Neural cell (in vitro differentiated cells): ENCODE data around the gene DMGDH. TPM values are rescaled to one million over a fixed set of nuclear protein-coding genes. Genes with fewer than 3 reads are reported as not detected.

ENCODE experiments used
- H2AFZ ChIP-seq: fragments of 200-600, 300-800 bp; sonication (generic), shearing (Covaris generic); 2 replicates; pipeline ENCODE4 v1.6.0; 2014; ENCODE audit warnings: low read depth, mild to moderate bottlenecking, antibody characterized with exemption, low read length, moderate library complexity
- H3F3A ChIP-seq: fragments of 200-600 bp; shearing (Covaris generic); 2 replicates; pipeline ENCODE4 v1.6.1; 2016; ENCODE audit warnings: mild to moderate bottlenecking, moderate library complexity, mixed read lengths, antibody characterized with exemption, low read length; ENCODE audit not compliant: insufficient read depth, poor library complexity, severe bottlenecking
- H3K27ac ChIP-seq: fragments of 200-600, 300-800 bp; sonication (generic), shearing (Covaris generic); 2 replicates; pipeline ENCODE4 v1.5.1; 2014; ENCODE audit warnings: mild to moderate bottlenecking, low read length, moderate library complexity
- H3K27me3 ChIP-seq: fragments of 300-800, 200-600 bp; sonication (generic), shearing (Covaris generic); 2 replicates; pipeline ENCODE4 v1.6.0; 2014; ENCODE audit warnings: mild to moderate bottlenecking, low read depth, low read length, moderate library complexity; ENCODE audit not compliant: insufficient read depth
- H3K36me3 ChIP-seq: fragments of 300-800, 200-600 bp; sonication (generic), shearing (Covaris generic); 2 replicates; pipeline ENCODE4 v1.5.1; 2014; ENCODE audit warnings: mild to moderate bottlenecking, antibody characterized with exemption, low read length, moderate library complexity; ENCODE audit not compliant: insufficient read depth
- H3K4me2 ChIP-seq: fragments of 300-800, 200-600 bp; sonication (generic), shearing (Covaris generic); 2 replicates; pipeline ENCODE4 v1.6.0; 2014; ENCODE audit warnings: mild to moderate bottlenecking, low read length
- H3K4me3 ChIP-seq: fragments of 300-800, 200-600 bp; sonication (generic), shearing (Covaris generic); 2 replicates; pipeline ENCODE4 v1.5.1; 2014; ENCODE audit warnings: mild to moderate bottlenecking, low read length, moderate library complexity
- H3K79me2 ChIP-seq: fragments of 200-600 bp; shearing (Covaris generic); replicated peaks from 2 replicates; pipeline ENCODE4 v1.6.0; 2014; ENCODE audit warnings: mild to moderate bottlenecking, low read length, moderate library complexity; ENCODE audit not compliant: insufficient read depth
- H3K9ac ChIP-seq: fragments of 300-800, 200-600 bp; sonication (generic), shearing (Covaris generic); 2 replicates; pipeline ENCODE4 v1.6.1; 2016; ENCODE audit warnings: mild to moderate bottlenecking, low read length, mixed read lengths
- H3K9me2 ChIP-seq: fragments of 200-600 bp; shearing (Covaris generic); 2 replicates; pipeline ENCODE4 v1.6.1; 2016; ENCODE audit warnings: mild to moderate bottlenecking, low read length, mixed read lengths; ENCODE audit not compliant: insufficient read depth
- H3K9me3 ChIP-seq: fragments of 200-600, 300-800 bp; sonication (generic), shearing (Covaris generic); 2 replicates; pipeline ENCODE4 v1.6.1; 2016; ENCODE audit warnings: mild to moderate bottlenecking, mixed run types, low read length, moderate library complexity, mixed read lengths
- H4K20me1 ChIP-seq: fragments of 200-600 bp; shearing (Covaris generic); 2 replicates; pipeline ENCODE4 v1.6.1; 2016; ENCODE audit warnings: mild to moderate bottlenecking, mixed run types; ENCODE audit not compliant: insufficient read depth
- EP300 ChIP-seq: fragments of 450-650 bp; conservative IDR thresholded peaks from 2 replicates; pipeline ENCODE4 v1.6.1; 2014; ENCODE audit warnings: antibody characterized with exemption, mild to moderate bottlenecking, moderate library complexity; ENCODE audit not compliant: poor library complexity, severe bottlenecking
- EZH2 ChIP-seq: fragments of 200-600, 300-800 bp; shearing (Covaris generic), sonication (generic); IDR thresholded peaks from 2 replicates; pipeline ENCODE4 v1.6.1; 2014; ENCODE audit warnings: antibody characterized with exemption, low read length, borderline replicate concordance, mild to moderate bottlenecking; ENCODE audit not compliant: insufficient read depth, poor library complexity, severe bottlenecking
- MXI1 ChIP-seq: fragments of 450-650 bp; conservative IDR thresholded peaks from 2 replicates; pipeline ENCODE4 v1.6.1; 2014; ENCODE audit warnings: antibody characterized with exemption, mild to moderate bottlenecking; ENCODE audit not compliant: poor library complexity, severe bottlenecking
- POLR2AphosphoS5 ChIP-seq: IDR thresholded peaks from 2 replicates; pipeline ENCODE4 v1.6.1; 2012
- RAD21 ChIP-seq: fragments of 450-650 bp; conservative IDR thresholded peaks from 2 replicates; pipeline ENCODE4 v1.6.1; 2014; ENCODE audit warnings: antibody characterized with exemption, mild to moderate bottlenecking, moderate library complexity
- SMC3 ChIP-seq: fragments of 450-650 bp; conservative IDR thresholded peaks from 2 replicates; pipeline ENCODE4 v1.6.1; 2014; ENCODE audit warnings: antibody characterized with exemption, mild to moderate bottlenecking, moderate library complexity; ENCODE audit not compliant: poor library complexity
- TAF1 ChIP-seq: IDR thresholded peaks from 2 replicates; pipeline ENCODE4 v1.6.1; 2012; ENCODE audit warnings: low read depth
- polyA plus RNA-seq: library from polyadenylated mRNA; depleted of rRNA; stranded (reverse); fragments of >200 nt; gene quantifications from 2 replicates; pipeline ENCODE4 v1.2.3, GENCODE V29; 2014
- TF ChIP-seq, protein P1 (sequence below): fragments of 450-650 bp; IDR thresholded peaks from 2 replicates; pipeline ENCODE4 v1.5.1; 2014; ENCODE audit warnings: antibody characterized with exemption, mild to moderate bottlenecking, moderate library complexity; ENCODE audit not compliant: poor library complexity, severe bottlenecking
- TF ChIP-seq, protein P2 (sequence below): IDR thresholded peaks from 2 replicates; pipeline ENCODE4 v1.6.1; 2012; ENCODE audit warnings: borderline replicate concordance

DMGDH gene
- polyA plus RNA-seq, 1 donor from 2014 or later, result 0.93 TPM

- Histone ChIP-seq H3K27ac (no peak overlapping the region), H3K4me2 (no peak overlapping the region), H2AFZ (no peak overlapping the region), H3K9me3 (no peaks in the 10 kb centered on the region), H3F3A (no peaks in the 10 kb centered on the region), H3K79me2 (no peaks in the 10 kb centered on the region), H3K9ac (no peak overlapping the region), H4K20me1 (no peaks in the 10 kb centered on the region), H3K27me3 (no peaks in the 10 kb centered on the region), H3K9me2 (no peaks in the 10 kb centered on the region), H3K36me3 (no peaks in the 10 kb centered on the region), H3K4me3 (no peak overlapping the region)
- TF ChIP-seq RAD21, result peak; percentile 78
- TF ChIP-seq TAF1, result no peak
- TF ChIP-seq, protein P1, sequence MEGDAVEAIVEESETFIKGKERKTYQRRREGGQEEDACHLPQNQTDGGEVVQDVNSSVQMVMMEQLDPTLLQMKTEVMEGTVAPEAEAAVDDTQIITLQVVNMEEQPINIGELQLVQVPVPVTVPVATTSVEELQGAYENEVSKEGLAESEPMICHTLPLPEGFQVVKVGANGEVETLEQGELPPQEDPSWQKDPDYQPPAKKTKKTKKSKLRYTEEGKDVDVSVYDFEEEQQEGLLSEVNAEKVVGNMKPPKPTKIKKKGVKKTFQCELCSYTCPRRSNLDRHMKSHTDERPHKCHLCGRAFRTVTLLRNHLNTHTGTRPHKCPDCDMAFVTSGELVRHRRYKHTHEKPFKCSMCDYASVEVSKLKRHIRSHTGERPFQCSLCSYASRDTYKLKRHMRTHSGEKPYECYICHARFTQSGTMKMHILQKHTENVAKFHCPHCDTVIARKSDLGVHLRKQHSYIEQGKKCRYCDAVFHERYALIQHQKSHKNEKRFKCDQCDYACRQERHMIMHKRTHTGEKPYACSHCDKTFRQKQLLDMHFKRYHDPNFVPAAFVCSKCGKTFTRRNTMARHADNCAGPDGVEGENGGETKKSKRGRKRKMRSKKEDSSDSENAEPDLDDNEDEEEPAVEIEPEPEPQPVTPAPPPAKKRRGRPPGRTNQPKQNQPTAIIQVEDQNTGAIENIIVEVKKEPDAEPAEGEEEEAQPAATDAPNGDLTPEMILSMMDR, result peak; percentile 78
- no peak for TF ChIP-seq MXI1
- TF ChIP-seq POLR2AphosphoS5, result no peak
- TF ChIP-seq, protein P2, sequence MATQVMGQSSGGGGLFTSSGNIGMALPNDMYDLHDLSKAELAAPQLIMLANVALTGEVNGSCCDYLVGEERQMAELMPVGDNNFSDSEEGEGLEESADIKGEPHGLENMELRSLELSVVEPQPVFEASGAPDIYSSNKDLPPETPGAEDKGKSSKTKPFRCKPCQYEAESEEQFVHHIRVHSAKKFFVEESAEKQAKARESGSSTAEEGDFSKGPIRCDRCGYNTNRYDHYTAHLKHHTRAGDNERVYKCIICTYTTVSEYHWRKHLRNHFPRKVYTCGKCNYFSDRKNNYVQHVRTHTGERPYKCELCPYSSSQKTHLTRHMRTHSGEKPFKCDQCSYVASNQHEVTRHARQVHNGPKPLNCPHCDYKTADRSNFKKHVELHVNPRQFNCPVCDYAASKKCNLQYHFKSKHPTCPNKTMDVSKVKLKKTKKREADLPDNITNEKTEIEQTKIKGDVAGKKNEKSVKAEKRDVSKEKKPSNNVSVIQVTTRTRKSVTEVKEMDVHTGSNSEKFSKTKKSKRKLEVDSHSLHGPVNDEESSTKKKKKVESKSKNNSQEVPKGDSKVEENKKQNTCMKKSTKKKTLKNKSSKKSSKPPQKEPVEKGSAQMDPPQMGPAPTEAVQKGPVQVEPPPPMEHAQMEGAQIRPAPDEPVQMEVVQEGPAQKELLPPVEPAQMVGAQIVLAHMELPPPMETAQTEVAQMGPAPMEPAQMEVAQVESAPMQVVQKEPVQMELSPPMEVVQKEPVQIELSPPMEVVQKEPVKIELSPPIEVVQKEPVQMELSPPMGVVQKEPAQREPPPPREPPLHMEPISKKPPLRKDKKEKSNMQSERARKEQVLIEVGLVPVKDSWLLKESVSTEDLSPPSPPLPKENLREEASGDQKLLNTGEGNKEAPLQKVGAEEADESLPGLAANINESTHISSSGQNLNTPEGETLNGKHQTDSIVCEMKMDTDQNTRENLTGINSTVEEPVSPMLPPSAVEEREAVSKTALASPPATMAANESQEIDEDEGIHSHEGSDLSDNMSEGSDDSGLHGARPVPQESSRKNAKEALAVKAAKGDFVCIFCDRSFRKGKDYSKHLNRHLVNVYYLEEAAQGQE, result no peak
- TF ChIP-seq SMC3, result peak; percentile 76
- no peak for TF ChIP-seq EZH2
- TF ChIP-seq EP300, result no peak
Observed at GRCh38 chr5:79020861-79021561, 48.5 kb downstream of the DMGDH start.

- Histone ChIP-seq H3F3A (no peaks in the 10 kb centered on the region), H3K9ac (no peak overlapping the region), H3K4me2 (no peak overlapping the region), H3K27ac (no peak overlapping the region), H3K36me3 (no peaks in the 10 kb centered on the region), H4K20me1 (no peaks in the 10 kb centered on the region), H3K79me2 (no peaks in the 10 kb centered on the region), H3K27me3 (no peaks in the 10 kb centered on the region), H2AFZ (no peak overlapping the region), H3K9me3 (no peaks in the 10 kb centered on the region), H3K9me2 (no peaks in the 10 kb centered on the region), H3K4me3 (no peak overlapping the region)
- no peak for TF ChIP-seq POLR2AphosphoS5
- TF ChIP-seq, protein P2, result no peak
- no peak for TF ChIP-seq SMC3
- no peak for TF ChIP-seq RAD21
Observed at GRCh38 chr5:79014631-79015030, 54.8 kb downstream of the DMGDH start.
